ENCODE measurements around the gene IRF2. TPM values are rescaled to one million over a fixed set of nuclear protein-coding genes. Genes with fewer than 3 reads are reported as not detected.
A peak's percentile ranks its signal among the peaks of the same experiment; 100 is the strongest.

IRF2 gene
- total and polyA plus RNA-seq, 12 donors: 19.0 to 93.1 (median 52.3) TPM

GRCh38 chr4:184368290-184368689 is 106.1 kb downstream of the IRF2 start:
- Histone ChIP-seq H3K27ac (no peak overlapping the region), H3K4me1 (replicated peaks in 1 of 2) (peaks cover 12 to 15% of the 10 kb centered on the region in 2 donors), H3K36me3 (replicated peaks in 1 of 2) (no peaks in the 10 kb centered on the region), H3K9me3 (replicated peaks in 1 of 3) (no peaks in the 10 kb centered on the region), H3K4me3 (no peak overlapping the region), H3K27me3 (no peaks in the 10 kb centered on the region)
- DNase-seq: no peak
- intact Hi-C loops (cut with DNase I): no loop called here
- 97 to 100% (median 98%) methylated on average over 3 of the region's 3 CpGs for WGBS, 4 donors
- no peak for TF ChIP-seq POLR2A (IDR thresholded peaks at IDR 0.05)

- H3K36me3 ChIP-seq (replicated peaks in 1 of 2): no peaks in the 10 kb centered on the region
- H3K27me3 ChIP-seq: no peaks in the 10 kb centered on the region
- H3K4me3 ChIP-seq: no peak overlapping the region
- intact Hi-C loops (cut with DNase I): no loop called here
- H3K9me3 ChIP-seq (replicated peaks in 1 of 3): no peaks in the 10 kb centered on the region
- no peak overlapping the region for H3K27ac ChIP-seq
- TF ChIP-seq POLR2A (IDR thresholded peaks at IDR 0.05) (no peak), CTCF (IDR thresholded peaks at IDR 0.05) (no peak)
- H3K4me1 ChIP-seq (replicated peaks in 1 of 2): peaks cover 0 to 3% of the 10 kb centered on the region in 2 donors
- DNase-seq: peak in 1 of 7 donors; percentile 3
- 63 to 77% (median 63%) methylated on average over 5 of the region's 5 CpGs for WGBS, 4 donors
Observed at GRCh38 chr4:184364100-184364921, 110.0 kb downstream of the IRF2 start.

GRCh38 chr4:184363258-184363657 is 111.1 kb downstream of the IRF2 start:
- intact Hi-C loops (cut with DNase I): no loop called here
- no peaks in the 10 kb centered on the region for H3K36me3 ChIP-seq (replicated peaks in 1 of 2)
- H3K27ac ChIP-seq: no peak overlapping the region
- DNase-seq: no peak
- TF ChIP-seq CTCF (IDR thresholded peaks at IDR 0.05) (no peak), POLR2A (IDR thresholded peaks at IDR 0.05) (no peak)
- no peak overlapping the region for H3K4me3 ChIP-seq
- 90 to 96% (median 94%) methylated on average over 4 to 6 of the region's 6 CpGs for WGBS, 4 donors
- H3K27me3 ChIP-seq: no peaks in the 10 kb centered on the region
- no peaks in the 10 kb centered on the region for H3K9me3 ChIP-seq (replicated peaks in 1 of 3)
- peaks cover 0 to 3% of the 10 kb centered on the region in 2 donors for H3K4me1 ChIP-seq (replicated peaks in 1 of 2)

- no peak overlapping the region for H3K27ac ChIP-seq
- H3K36me3 ChIP-seq (replicated peaks in 1 of 2): no peaks in the 10 kb centered on the region
- 73 to 86% (median 76%) methylated on average over 4 of the region's 4 CpGs for WGBS, 4 donors
- no peak overlapping the region for H3K4me3 ChIP-seq
- peaks cover 0 to 3% of the 10 kb centered on the region in 2 donors for H3K4me1 ChIP-seq (replicated peaks in 1 of 2)
- no peaks in the 10 kb centered on the region for H3K27me3 ChIP-seq
- TF ChIP-seq POLR2A (IDR thresholded peaks at IDR 0.05) (no peak), CTCF (IDR thresholded peaks at IDR 0.05) (no peak)
- peak in 1 of 7 donors; percentile 9 for DNase-seq
- intact Hi-C loops (cut with DNase I): no loop called here
- H3K9me3 ChIP-seq (replicated peaks in 1 of 3): no peaks in the 10 kb centered on the region
Observed at GRCh38 chr4:184362396-184362795, 112.0 kb downstream of the IRF2 start.

- Histone ChIP-seq H3K27me3 (no peaks in the 10 kb centered on the region), H3K9me3 (replicated peaks in 1 of 3) (no peaks in the 10 kb centered on the region), H3K4me3 (no peak overlapping the region), H3K4me1 (replicated peaks in 1 of 2) (peaks cover 0 to 3% of the 10 kb centered on the region in 2 donors), H3K27ac (no peak overlapping the region), H3K36me3 (replicated peaks in 1 of 2) (no peaks in the 10 kb centered on the region)
- no peak for TF ChIP-seq POLR2A (IDR thresholded peaks at IDR 0.05)
- TF ChIP-seq CTCF (IDR thresholded peaks at IDR 0.05): no peak
- DNase-seq: no peak
- intact Hi-C loops (cut with DNase I): no loop called here
- 53 to 81% (median 71%) methylated on average over 3 of the region's 3 CpGs for WGBS, 4 donors
Observed at GRCh38 chr4:184361443-184361842, 112.9 kb downstream of the IRF2 start.

All from adrenal gland (tissue), 12 donors.